GM18499 (cell line): Measurements from ENCODE around the gene TRAPPC6A.
"Not testable (repeated sequence)": the region's sequence is repeated elsewhere in the genome, so short reads cannot be mapped to it uniquely, and the experiment has no call there.

Experiments used
- ATAC-seq: cut with Tn5 transposase; IDR thresholded peaks from one replicate; pipeline ENCODE4 v1.9.1; 2021; ENCODE audit warnings: moderate number of reproducible peaks; ENCODE audit not compliant: insufficient read depth, unreplicated experiment

The TRAPPC6A gene

DNA sequence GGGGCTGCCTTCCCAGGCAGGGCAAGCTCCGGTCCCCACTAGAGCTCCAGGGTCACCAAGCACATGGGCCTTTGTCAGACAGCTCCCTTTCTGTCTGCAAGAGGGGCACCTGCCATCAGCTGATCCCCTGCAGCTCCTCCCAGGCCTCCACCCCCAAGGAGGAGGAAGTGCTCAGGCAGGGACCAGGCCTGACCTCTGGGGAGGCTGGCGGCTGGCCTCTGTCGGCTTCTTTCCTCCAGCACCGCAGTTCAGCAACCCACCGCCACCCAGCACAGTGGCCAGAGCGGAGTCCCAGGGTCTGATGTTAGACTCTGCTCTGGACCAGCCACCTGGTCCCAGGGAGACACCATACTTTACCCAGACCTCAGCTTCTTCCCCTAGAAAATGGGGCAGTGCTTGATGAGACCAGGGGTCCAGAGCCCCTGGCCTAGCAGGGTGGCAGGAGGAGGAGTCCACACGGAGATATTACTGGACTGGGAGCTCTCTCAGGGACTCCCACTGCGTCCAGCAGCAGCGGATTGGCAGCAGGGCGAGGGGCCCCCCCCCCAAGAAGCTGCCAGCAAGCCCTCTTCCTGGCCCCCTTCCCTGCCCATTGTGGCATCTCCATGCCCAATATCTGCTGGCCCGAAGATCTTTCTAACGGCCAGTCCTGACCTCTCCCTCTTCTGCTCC is 41.4 kb downstream of the TRAPPC6A start:
- ATAC-seq, result no peak

DNA sequence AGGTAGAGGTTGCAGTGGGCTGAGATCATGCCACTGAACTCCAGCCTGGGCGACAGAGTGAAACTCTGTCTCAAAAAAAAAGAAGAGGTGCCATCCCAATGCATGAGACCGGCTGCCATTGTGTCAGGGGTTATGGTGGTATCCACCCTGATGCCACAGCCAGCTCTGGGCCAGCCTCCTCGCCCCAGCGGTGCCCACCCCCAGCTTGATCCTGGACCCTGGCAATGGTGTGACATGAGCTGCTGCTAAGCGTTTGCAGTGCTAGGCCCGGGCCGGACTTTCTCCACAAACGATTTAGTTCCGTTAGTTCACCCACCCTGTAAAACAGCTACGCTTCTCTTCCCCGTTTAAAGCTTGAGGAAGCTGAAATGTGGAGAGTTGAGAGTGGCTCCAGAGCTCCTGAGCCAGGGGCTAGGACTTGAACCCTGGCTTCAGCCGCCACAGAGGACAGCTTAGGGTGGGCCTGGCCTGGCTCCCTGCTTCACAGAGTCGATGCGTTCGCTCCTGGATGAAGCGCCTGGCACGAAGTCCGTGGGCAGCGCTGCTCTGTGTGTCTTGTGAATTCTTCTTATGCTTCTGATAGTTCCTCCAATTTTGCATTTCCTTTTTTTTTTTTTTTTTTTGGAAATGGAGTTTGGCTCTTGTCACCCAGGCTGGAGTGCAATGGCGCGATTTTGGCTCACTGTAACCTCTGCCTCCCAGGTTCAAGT is 42.7 kb downstream of the TRAPPC6A start:
- no peak for ATAC-seq

- ATAC-seq, result no peak
These were observed 44.4 kb downstream of the TRAPPC6A start for GRCh38 chr19:45133661-45134060.

GRCh38 chr19:45130888-45131615 is 47.0 kb downstream of the TRAPPC6A start:
- no peak for ATAC-seq

DNA sequence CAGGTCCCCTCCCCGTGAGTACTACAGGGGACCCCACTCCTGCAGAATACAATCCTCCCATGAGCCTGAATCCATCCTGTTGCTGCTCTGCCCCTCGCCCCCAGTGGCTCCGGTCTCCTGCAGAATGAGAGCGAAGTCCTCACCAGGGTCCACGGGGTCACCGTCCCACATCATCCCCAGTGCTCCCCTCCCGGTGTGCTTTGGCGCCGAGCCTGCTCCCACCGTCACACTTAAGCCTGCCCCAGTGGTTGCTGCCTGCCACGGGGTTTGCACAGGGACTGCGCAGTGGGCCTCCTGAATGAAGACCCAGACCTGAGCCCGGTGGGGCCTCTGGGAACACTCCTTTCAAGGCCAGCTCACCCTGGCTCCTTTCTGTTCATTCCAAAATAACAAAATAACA is 47.8 kb downstream of the TRAPPC6A start:
- no peak for ATAC-seq

GRCh38 chr19:45128806-45129205 is 49.2 kb downstream of the TRAPPC6A start:
- no peak for ATAC-seq

- no peak for ATAC-seq
These were observed 49.9 kb downstream of the TRAPPC6A start for GRCh38 chr19:45128146-45128545.

- no peak for ATAC-seq
These were observed 51.4 kb downstream of the TRAPPC6A start for GRCh38 chr19:45126654-45127053.

DNA sequence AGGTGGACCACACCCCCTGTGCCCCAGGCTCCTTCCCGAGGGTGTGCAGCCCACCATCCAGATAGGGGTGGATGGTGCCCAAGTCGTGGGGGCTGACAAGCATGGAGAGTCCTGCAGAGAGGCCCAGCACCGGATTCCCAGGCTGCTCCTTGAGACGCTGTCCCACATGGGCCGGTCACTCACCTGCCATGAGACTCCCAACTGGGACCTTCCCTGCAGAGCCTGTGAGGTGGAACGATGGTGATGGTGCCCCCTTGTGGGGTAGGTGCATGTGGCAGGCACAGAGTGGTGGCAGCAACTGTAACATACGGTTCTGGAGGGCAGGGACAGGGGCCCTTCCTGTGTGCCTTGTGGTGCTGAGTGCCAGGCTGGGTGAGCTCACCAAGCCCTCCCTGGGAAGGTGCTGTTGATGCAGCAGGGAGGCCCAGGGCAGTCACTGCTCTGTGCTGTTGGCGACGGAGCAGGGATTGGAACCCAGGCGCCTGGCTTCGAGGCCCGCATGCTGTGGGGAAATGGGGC is 52.0 kb downstream of the TRAPPC6A start:
- no peak for ATAC-seq

GRCh38 chr19:45125360-45125759 is 52.7 kb downstream of the TRAPPC6A start:
- no peak for ATAC-seq

- no peak for ATAC-seq
These were observed 54.0 kb downstream of the TRAPPC6A start for GRCh38 chr19:45124021-45124420.

DNA sequence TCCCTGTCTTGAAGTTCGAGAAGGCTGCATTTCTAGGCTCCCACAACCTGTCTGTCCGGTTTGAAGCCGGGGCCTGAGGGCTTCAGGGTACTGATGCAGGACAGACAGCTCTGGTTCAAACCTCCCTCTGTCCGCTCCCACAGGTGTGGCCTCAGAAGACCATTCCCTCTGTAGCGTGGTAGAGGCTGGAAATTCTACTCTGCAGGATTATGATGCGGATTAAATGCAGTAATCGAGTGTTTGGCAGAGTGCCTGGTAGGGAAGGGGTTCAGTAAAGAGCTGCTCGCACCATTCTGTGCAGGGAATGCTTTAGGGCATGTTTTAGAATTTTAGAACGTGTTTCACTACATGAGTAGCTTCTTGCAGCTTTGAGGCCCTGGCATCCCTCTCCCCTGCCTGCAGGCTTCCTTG is 54.6 kb downstream of the TRAPPC6A start:
- ATAC-seq, result no peak

GRCh38 chr19:45122832-45123231 is 55.2 kb downstream of the TRAPPC6A start:
- ATAC-seq, result no peak

DNA sequence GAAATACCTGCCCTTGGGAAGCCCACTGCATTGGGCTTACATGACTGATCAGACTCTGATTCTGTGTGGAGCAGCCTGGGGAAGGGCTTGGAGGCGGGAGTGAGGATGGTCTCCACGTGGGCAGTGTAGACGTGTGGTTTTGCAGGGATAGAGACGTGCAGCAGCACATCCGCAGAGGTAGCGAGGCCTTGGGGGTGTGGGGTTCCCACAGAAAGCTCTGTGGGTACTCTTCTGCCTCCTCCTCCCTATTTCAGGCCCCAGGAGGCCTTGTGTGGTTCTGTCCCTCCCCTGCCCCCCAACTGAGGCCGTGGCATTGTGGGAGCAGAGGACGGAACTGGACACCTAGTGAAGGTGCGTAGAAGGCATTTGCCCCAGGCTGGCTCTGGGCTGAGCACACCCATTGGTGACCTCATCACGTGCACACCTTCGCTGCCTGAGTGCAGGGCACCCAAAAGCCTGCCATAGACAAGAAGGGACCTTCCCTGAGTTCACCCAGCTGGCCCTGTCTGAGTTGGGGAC is 56.2 kb downstream of the TRAPPC6A start:
- ATAC-seq, result no peak

DNA sequence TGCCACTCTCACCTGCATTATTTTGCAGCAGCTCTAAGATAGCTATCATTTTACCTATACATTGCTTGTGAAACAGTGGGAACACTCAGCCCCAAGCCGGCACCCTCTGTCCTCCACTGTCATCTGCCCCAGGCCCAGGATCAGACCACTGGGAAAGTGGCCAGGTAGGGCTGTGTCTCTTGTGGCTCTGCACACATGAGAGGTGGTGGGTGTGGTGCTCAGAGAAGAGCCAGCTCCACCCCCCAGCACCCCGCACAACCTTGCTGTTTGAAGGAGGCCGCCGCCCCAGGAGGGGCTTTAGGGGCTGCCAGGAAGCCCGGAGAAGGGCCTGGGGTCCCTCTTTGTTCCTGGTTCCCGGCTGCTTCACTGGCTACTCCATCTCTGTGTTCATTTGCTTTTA is 58.5 kb downstream of the TRAPPC6A start:
- no peak for ATAC-seq

DNA sequence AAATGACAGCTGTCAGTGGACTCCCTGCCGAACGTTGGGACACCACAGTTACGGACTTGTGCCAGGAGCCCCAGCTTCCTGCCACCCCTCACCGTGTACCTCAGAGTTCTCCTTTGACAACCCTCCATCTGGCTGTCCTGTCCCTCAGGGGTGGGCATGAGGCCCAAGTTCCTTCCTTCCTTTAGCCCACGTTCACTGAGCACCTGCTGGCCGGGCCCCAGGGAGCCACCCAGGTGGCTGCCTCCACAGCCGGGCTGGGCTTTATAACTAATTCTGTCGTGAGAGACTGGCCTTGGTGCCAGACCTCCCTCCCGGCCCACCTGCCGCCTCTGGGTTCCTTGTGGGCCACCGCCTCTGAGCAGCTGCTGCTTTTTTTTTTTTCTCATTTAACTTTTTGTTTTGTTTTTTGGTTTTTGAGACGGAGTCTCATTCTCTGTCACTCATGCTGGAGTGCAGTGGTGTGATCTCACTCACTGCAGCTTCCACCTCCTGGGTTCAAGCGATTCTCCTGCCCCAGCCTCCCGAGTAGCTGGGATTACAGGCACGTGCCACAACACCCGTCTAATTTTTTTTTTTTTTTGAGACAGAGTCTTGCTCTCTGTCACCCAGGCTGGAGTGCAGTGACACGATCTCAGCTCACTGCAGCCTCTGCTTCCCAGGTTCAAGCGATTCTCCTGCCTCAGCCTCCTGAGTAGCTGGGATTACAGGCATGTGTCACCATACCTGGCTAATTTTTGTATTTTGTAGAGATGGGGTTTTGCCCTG is 59.3 kb downstream of the TRAPPC6A start:
- not testable (repeated sequence) for ATAC-seq

DNA sequence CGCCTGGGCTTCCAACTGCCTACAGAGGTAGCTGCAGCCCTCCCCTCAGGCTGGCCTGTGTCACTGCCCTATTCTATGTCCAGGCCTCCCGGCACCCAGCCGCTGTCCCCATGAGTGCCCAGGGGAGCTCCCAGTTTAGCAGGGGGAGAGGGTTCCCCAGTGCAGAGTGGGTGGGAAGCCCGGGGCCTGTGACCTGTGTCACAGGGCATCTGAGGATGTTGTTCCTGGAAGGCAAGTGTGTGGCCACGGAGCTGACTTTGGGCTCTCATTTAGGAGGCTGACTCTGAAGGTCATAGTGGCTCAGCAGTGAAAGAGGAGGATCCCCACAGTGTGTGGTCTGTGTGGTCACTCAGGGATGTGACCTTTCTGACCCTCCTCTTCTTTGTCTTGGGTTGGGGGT is 59.9 kb downstream of the TRAPPC6A start:
- ATAC-seq, result no peak

- no peak for ATAC-seq
These were observed 60.4 kb downstream of the TRAPPC6A start for GRCh38 chr19:45117671-45118070.

GRCh38 chr19:45117167-45117594 is 60.9 kb downstream of the TRAPPC6A start:
- ATAC-seq, result no peak
